Thyroid gland (tissue), 4 donors: ENCODE data around the gene CAMK1D.

Experiments used
- CTCF ChIP-seq, 6 experiments: fragments of 200-600 bp in 3 of 6; fragments of 450-650 bp in 3 of 6; sonication (generic) in 3 of 6; IDR thresholded peaks; one replicate each; pipeline ENCODE4 v1.5.1; 2016 to 2019; ENCODE audit warnings: antibody characterized with exemption in 6 of 6, mild to moderate bottlenecking in 2 of 6, inconsistent platforms in 1 of 6, moderate library complexity in 1 of 6
- POLR2A ChIP-seq, 2 donors: fragments of 450-650 bp; IDR thresholded peaks; one replicate each; pipeline ENCODE4 v1.6.1; 2017; ENCODE audit warnings: antibody characterized with exemption in 2 of 2, mild to moderate bottlenecking in 2 of 2, moderate library complexity in 1 of 2

- TF ChIP-seq CTCF (IDR thresholded peaks at IDR 0.05) (no peak), POLR2A (IDR thresholded peaks at IDR 0.05) (no peak)
These were observed 393.4 kb downstream of the CAMK1D start for GRCh38 chr10:12742771-12743170.
